HG02981 (cell line): ENCODE data around the gene TRAPPC2L.

ENCODE experiments used
- ATAC-seq: cut with Tn5 transposase; IDR thresholded peaks from one replicate; pipeline ENCODE4 v1.9.1; 2021; ENCODE audit warnings: mild to moderate bottlenecking, moderate library complexity; ENCODE audit not compliant: unreplicated experiment

The TRAPPC2L gene

DNA sequence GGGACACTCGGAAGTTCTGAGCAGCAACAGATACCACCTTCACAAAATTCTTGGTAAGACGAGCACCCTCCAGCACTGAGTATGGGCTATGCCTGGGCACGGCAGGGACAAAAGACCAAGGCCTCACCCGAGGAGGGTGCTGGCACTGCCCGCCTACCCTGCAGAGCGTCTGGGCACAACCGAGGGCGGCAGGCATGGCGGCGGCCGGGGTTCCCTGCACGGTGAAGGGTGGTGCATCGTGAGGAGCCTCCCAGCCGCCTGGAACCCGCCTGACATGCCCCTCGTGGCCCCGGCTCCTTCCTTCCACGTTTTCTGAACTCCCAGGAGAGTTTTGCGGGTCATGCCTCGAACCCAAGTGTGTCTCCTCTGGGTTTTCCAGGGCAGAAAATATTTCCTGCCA lies 19.1 kb upstream of the TRAPPC2L start:
- no peak for ATAC-seq

DNA sequence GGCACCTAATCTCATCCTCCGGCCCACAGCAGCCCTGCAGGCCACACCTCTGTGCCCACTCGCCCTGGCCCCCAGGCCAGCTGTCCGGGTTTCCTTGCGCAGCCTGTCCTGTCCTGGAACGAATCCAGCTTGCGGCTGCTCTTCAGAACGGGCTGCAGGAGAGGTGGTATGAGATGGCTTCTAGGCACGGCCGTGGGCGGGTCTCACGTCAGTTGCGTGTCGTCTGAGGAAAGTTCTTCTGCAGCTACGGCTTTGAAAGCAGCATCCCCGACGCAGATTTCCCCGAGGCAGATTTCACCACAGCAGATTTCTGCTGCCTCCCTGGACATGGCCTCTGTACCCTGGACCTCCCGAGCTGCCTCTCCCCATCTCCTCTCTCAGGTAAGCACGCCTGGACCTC lies 18.4 kb upstream of the TRAPPC2L start:
- no peak for ATAC-seq

DNA sequence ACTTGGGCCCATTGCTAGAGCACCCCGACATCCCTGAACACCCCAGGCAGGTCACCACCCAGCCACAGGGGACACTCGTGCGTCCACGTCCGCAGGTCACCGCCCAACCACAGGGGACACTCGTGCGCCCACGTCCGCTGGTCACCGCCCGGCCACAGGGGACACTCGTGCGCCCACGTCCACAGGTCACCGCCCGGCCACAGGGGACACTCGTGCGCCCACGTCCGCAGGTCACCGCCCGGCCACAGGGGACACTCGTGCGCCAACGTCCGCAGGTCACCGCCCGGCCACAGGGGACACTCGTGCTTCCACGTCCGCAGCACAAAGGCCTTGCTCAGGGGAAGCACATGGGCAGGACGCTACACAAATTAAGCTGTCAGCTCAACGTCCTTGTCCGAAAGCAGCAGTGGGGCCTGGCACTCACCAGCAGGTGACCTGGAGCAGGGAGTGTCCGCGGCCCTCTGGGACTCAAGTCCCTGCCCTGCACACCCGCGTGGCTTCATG lies 17.8 kb upstream of the TRAPPC2L start:
- no peak for ATAC-seq

DNA sequence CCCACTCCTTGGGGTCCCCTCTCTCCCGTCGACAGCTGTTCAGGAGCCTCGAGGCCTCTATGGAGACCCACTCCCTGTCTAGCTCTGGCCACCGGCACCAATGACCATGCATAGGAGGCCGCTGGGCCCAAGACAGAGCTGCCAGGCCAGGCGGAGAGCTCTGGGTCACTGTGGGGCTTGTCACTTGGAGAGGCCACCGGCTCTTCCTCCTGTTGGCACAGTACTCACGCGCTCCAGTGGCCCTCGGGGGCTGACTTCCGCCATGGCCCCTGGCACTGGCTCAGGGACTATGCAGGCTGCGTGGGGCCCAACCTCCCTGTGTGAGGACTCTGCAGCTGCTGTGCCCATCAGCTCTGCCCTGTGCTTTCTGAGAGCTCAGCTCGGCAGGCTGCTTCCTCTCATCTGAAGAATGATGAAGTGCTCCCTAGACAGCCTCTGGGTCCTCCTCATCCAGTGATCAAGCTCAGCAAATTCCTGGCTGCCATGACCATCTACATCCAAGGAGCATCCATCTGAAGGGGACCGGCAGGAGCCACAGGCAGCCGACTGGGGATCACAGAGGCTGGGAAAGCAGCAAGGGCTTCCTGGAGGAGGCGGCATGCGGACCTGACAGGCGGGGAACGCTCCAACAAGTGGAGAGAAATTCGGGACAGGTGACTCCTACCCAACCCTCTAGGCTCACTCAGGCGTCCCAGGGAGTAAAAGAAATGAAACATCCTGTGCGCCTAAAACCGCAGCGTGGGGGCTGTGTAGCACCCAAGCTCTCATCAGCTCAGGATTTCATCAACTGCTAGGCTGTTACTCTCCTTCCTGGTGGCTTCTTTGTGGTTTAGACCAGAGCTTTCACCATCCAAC lies 17.0 kb upstream of the TRAPPC2L start:
- ATAC-seq = no peak

DNA sequence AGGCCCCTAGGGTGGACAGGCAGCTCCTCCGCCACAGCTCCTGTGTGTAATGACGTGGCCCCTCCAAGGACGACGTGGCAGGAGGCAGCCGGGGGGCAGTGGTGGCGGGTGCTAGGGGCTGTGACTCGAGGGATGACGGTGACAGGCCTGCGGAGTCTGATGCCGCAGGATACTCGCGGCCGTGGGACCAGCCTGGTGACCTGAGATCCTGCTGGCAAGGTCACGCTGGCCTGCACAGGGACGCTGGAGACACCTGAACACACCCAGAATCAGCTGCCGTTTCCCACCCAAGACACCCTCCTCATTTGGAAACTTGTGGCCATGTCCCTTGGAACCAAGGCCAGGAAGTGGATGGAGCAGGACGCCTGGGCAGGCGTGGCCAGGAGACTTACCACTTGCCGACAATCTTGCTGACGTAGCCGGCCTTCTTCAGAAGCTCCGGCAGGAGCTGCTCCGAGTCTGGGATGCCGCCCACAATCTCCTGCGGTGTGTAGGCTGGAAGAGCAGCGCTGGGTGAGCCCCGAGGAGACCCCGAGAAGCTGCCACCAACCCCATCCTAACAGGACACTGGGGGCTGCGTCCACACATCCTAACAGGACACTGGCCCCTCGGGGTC lies 16.2 kb upstream of the TRAPPC2L start:
- ATAC-seq = no peak

DNA sequence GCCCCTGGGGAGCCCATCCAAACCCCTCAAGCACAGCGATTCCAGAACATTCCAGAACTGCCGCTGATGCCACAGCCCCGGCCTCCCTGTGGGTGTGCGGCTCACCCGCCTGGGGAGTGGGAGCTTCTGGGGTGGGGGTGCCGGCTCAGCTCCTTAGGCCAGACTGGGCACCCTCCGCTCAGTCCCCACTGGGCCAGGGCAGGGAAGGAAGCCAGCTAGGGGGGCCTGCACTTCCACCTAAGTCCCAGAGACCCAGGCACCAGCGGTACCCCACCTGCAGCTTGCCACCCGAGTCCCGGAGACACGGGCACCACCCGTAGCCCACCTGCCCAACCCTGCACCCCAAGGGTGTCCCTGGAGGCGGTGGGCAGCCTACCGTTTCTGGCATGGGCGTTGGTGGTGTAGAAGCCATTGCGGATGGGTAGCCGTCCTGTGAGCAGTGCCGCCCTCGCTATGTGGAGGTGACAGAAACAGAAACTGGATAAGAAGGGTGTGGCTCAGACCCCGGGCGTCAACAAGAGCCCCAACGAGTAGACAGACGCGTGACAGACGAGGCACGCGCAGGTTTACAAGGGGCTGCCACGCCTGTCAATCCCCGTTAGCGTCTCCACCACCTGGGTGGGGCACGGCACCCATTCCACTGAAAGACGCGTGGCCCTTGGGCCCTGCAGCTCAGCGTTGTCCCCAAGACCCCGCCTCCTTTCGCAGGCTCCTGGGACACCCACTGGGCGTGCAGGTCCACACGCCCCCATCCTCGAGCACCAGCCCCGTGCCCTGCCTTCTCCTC lies 15.2 kb upstream of the TRAPPC2L start:
- no peak for ATAC-seq

DNA sequence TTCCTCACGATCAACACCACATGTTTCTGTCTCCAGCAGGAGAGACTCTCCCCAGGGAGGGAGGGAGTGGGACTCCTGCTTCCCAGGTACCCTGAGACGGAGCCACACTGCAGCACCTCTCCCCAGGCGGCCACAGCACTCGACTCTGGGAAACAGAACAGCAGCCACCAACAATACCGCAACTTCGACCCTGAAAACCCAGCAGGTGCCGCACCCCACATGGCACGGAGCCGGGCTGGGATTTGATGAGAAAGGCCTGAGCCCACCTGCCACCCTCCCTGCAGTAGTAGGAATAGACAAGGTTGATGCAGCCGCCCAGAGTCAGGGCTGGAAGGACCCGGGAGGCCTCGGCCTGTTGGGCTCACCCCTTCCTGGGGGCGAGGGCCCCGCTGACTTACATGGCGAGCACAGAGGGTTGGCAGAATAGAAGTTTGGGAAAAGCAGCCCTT lies 14.6 kb upstream of the TRAPPC2L start:
- no peak for ATAC-seq

DNA sequence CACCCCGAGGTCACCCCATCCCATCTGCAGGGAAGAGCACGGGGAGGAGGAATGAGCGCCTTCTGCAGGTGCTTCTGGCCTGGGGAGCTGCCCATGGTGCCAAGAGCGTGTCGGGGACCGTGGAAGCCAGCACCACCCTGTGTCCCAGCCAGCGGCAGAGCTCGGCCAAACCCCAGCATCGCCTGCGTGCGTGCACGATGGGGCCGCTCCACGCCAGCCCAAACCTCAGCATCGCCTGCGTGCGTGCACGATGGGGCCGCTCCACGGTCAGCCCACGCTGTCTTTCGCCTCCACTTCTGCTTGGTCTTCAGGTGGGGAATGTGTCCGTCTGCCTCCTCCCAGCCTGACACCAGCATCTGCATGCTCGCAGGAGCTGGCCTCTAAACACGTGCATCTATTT lies 14.1 kb upstream of the TRAPPC2L start:
- no peak for ATAC-seq

DNA sequence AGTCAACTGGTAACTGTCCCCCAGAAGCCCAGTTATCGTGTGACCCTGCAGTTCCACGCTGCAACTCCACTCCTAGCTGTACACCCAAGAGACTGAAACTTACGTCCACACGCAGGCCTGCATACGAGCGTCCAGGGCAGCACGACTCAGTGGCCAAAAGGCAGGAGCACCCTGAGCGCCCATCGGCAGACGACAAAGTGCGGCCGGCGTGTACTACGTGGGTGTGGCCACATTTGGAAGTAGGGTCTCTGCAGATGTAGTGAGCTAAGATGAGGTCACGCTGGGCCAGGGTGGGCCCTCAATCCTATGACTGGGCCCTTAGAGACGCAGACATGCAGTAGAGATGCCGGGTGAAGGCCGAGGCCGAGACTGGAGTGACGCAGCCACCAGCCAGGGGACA lies 13.7 kb upstream of the TRAPPC2L start:
- ATAC-seq = no peak

DNA sequence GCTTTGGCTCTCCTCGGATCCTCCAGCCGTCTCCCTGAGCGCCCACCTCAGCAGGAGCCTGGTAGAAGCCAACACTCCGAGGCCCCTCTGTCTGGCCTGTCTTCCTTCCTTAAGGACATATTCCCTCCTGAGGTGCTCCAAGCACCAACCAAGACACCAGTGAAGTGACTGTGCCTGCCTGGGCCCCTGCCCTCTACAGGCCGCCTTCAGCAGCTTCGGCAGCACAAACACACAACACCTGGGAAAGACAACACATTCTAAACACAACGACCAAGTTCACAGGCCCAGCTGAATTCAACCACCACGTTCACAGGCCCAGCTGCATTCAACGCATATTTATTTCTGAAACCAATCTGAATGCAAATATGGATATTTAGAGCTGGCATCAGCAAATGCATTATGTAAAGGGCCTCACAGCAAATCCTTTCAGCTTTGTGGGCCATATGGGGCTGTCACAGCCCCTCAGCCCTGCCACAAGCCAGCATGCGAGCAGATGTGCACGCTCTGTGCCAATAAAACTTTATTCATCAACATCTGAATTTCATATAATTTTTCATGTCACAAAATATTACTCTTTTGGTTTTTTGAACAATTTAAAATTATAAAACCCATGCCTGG lies 12.4 kb upstream of the TRAPPC2L start:
- ATAC-seq = no peak

DNA sequence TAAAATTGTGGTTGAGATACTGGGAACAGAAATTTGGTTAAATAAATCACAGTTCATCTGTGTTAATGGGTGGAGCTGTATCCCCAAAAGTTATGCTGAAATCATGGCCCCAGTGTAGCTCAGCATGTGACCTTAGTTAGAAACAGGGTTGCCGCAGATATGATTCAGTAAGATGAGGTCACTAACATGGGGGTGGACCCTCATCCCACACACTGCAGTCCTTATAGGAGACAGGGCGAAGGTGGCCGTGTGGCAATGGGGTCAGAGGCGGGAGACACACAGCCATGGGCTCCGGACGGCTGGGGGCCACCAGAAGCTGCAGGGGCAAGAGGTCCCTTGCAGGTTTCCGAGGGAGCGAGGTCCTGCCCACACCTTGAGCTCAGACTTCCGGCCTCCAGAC lies 10.8 kb upstream of the TRAPPC2L start:
- no peak for ATAC-seq

DNA sequence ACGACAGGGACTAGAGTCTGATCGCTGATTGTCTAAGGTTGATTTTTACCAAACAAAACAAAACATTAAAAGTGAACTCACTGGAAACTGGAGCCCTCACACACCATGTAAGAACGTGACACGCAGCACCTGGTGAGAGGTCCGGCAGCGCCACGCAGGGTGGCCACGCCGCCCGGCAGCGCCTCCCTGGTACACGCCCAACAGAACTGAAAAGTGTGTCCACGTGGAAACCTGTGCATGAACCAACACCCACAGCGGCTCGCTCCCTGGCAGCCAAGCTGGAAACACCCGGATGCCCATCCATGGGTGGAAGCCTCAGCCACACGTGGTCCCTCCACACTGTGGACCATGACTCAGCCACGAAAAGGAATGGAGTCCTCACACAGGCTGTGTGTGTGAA lies 9.3 kb upstream of the TRAPPC2L start:
- ATAC-seq = no peak

DNA sequence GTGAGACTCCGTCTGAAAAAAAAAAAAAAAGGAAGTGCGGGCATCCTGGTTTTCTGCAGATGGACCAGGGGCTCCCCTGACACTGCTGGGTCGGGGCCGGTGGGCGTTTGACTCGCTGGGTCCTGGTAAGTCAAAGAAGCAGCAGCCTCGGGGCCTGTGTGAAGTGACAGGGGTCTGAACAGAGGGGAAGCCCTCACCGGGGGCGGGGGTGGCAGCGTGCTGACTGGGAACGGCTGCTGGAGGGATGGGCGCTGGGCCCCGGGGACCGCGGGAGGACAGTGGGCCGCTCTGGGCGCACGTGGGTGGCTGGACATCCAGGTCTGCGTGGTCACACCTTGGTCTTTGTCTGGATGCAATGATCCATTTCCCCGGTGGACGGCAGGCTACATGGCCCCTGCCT lies 8.4 kb upstream of the TRAPPC2L start:
- no peak for ATAC-seq

DNA sequence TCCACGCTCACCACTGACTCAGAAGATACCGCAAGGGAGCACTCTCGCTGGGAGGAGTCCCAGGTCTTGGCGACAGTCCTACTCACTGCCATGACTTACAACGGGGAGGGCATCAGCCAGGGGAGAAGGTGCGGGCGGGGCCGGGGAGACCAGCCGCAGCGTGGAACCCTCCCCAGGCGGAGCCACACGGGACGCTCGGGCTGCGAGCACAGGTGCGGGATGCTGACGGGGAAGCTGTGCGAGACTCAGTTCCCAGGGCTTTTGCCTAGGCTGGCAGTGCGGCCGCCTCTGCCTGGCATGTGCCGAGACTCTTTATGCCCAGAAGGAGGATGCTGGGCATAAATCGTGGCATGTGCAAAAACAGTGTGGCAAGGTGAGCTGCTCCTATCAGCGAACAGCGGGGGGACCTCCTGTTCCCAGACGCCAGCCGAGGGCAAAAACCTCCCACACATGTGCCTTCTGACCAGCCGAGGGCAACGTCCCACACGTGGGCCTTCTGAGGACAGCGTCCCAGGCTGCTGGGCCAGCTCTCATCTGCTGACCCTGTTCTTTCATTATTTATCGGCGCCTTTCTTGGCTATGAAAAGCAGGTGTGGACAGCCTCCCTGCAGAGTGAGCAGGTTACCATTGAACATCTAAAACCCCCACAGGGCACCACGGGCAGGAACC lies 6.3 kb upstream of the TRAPPC2L start:
- ATAC-seq = no peak

DNA sequence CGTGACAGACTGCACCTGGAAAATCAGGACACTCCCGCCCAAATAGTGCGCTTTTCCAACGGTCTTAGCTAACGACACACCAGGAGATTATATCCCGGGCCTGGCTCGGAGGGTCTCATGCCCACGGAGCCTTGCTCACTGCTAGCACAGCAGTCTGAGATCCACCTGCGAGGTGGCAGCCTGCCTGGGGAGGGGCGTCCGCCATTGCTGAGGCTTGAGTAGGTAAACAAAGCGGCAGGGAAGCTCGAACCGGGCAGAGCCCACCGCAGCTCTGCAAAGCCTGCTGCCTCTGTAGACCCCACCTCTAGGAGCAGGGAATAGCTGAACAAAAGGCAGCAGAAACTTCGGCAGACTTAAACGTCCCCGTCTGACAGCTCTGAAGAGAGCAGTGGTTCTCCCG lies 5.3 kb upstream of the TRAPPC2L start:
- ATAC-seq = no peak

DNA sequence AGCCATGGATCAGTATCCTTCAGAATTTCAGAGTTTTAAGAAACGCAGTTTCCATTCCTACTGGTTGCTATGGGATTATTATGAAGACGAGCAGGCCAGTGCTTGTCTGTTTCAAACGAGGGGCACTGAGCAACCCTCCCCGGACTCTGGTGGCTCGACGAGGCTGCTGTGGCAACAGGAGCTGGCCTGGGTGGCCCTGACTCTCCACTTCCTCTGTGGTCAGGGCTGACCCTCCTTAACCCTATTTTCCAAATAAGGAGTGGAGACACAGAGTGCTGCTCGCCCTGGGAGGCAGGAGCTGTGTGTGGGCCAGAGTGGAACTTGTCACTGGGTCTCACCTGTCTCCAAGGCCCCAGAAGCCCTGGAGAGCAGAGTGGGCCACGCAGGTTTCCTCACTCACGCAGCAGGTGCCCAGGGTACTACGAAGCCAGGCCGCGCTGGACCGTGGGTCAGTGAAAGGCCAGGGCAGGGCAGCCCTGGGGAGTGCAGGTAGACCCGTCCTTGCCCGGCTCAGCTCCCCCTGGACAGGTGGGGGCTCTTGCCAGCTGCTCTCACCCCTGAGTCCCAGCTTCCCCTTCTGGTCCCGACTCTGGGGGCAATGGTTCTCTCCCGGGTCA lies 3.5 kb upstream of the TRAPPC2L start:
- ATAC-seq = no peak

DNA sequence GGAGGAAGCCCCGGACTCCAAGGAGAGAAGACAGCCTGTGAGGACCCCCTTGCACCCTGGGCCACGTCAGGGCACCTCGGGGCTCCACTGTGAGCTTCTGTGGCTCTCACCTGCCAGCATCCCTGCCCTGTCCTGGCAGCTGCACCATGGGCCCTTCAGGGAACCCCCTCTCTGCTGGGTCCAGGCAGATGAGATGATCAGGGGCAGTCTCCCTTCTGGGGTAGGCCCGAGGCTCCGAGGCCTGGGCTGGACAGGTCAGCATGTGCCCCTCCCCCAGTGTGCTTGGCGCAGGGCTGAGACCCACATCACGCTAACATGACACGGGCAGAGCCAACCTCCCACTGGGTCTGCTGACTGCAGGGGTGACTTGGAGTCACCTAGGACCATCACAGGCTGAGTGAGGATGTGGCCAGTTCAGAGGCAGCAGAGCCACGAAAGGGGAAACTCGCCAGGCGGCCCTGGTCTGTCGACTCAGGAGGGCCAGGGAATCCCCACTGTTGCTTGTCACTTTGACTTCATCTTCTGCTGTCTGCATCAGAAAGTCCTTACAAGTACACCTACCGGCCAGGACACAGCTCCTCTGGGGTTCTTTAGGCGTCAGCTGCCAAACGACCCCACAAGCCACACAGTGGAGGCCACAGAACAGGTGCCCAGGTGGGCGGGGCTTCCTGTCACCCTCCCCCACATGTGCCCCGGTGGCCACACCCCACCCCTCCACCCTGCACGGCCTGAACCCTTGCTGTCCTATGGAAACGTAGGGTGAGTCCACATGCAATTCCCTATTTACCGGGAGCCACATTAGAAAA lies 2.4 kb upstream of the TRAPPC2L start:
- ATAC-seq = no peak

DNA sequence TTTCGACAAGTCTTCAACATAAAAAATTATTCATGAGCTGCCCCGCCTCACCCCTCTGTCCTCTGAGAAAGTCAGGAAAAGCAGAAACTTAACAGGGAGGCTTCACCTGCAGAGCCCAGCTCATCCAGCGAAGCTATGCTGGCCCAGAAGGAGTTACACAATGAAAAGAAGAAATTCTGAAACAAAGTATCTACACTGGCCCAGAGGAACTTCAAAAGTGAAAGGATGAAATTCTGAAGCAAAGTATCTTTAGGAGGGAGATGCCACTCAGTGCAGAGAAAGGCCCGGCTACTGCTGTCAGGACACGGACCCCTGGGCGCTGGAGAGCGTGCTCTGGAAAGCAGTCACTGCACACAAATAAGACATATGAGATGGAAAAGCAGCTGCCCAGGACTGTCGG lies 1.8 kb upstream of the TRAPPC2L start:
- ATAC-seq = no peak

DNA sequence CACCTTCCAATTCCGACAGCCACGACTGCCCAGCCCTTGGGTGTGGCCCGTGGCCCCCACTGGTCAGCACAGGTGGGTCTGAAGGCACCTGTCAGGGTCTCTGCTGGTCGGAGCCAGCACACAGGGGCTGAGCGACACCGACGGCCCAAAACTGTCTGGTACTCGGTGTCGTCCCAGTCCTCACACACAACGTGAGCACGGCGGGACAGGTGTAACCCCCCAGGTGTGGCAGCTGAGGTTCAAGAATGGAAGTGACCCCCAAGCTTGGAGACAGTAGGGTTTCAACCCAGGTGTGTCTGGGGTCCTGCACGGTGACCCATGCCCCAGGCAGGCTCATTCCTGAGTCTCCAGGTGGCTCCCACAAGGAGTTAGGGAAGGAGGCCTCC lies 1.2 kb upstream of the TRAPPC2L start:
- no peak for ATAC-seq
